ENCODE data around the gene IKZF1.

IKZF1 gene

DNA sequence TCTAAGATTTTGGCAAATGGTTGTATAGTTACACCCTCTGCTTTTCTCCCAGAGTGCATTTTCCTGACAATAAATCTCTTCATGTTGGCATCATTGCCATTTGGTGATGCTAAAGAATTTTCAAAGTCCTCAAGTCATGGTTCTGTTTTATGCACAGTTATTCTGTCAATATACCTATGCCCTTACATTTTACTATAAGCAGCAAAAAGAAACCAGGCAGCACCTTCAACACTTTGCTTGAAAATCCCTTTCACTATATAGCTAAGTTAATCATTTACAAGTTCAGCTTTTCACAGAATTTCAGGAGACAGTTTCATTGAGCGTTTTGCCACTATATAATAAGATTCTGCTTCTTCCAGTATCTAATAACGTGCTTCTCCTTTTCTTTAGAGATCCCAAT is 123.0 kb downstream of the IKZF1 start:
- no peak overlapping the region for H4K8ac ChIP-seq (ENCODE audit: low read depth, low read length)
- no peak overlapping the region for H2BK5ac ChIP-seq (ENCODE audit: low read depth, low read length, poor library complexity)
- H4K12ac ChIP-seq (ENCODE audit: low read depth, low read length) = no peak overlapping the region
- no peak overlapping the region for H2BK12ac ChIP-seq (ENCODE audit: low read length)
- H3K27ac ChIP-seq (ENCODE audit: low read depth, low read length) = no peak overlapping the region
- no peaks in the 10 kb centered on the region for H3K79me2 ChIP-seq (ENCODE audit: control insufficient read depth, insufficient read depth, low read length, poor library complexity)
- no peak overlapping the region for H3K4ac ChIP-seq (ENCODE audit: low read depth, low read length)
- H3K4me1 ChIP-seq (ENCODE audit: control insufficient read depth in 1 of 2, insufficient read depth in 2 of 2, low read length in 2 of 2) = no peaks in the 10 kb centered on the region
- DNase-seq = no peak
- no peak overlapping the region for H4K91ac ChIP-seq (ENCODE audit: low read depth, low read length)
- no peak overlapping the region for H2BK120ac ChIP-seq (ENCODE audit: insufficient read depth, low read length, poor library complexity)
- H3K4me2 ChIP-seq (ENCODE audit: low read length) = no peak overlapping the region
- H3K9ac ChIP-seq (ENCODE audit: low read length) = no peak overlapping the region
- no peak overlapping the region for H3K4me3 ChIP-seq (ENCODE audit: low read depth, low read length)
- H3K79me1 ChIP-seq (ENCODE audit: low read length) = no peaks in the 10 kb centered on the region
- H3K27me3 ChIP-seq (ENCODE audit: insufficient read depth, low read length) = no peaks in the 10 kb centered on the region
- no peak overlapping the region for H3K18ac ChIP-seq (ENCODE audit: low read length)
- no peaks in the 10 kb centered on the region for H3K36me3 ChIP-seq (ENCODE audit: control insufficient read depth in 1 of 2, insufficient read depth in 2 of 2, low read length in 2 of 2)
- H3K9me3 ChIP-seq (ENCODE audit: insufficient read depth, low read depth, low read length) = no peaks in the 10 kb centered on the region
- no peak overlapping the region for H2AK5ac ChIP-seq (ENCODE audit: low read length)
- WGBS (ENCODE audit: extremely low coverage, insufficient coverage, insufficient read length) = no CpG with 5 or more reads among the region's 2 CpGs
- H2AFZ ChIP-seq (ENCODE audit: insufficient read depth, low read length, poor library complexity) = no peak overlapping the region
- H3K23ac ChIP-seq (ENCODE audit: low read length) = no peak overlapping the region
- no peak overlapping the region for H3K14ac ChIP-seq (ENCODE audit: low read length)

DNA sequence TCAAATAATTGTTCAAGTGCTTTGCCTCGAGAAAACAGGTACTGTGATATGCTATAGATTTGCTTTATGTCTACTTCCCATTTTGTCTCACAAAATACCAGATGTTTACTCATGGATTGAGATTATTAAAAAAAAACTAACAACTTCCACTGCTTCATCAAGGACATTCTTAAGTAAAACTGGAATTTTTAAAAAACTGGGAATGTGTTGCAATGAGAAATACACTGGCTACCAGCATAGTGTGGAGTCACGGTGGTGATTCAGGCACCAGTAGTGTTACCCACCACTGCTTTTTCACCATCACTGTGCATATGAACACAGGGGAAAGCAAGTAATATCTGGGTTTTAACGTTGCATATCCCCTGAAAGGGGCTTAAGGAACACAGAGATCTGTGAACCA is 124.4 kb downstream of the IKZF1 start:
- H3K14ac ChIP-seq (ENCODE audit: low read length) = no peak overlapping the region
- DNase-seq = peak in 1 of 2 donors; percentile 83
- no peaks in the 10 kb centered on the region for H3K4me1 ChIP-seq (ENCODE audit: control insufficient read depth in 1 of 2, insufficient read depth in 2 of 2, low read length in 2 of 2)
- no peaks in the 10 kb centered on the region for H3K9me3 ChIP-seq (ENCODE audit: insufficient read depth, low read depth, low read length)
- H3K4me3 ChIP-seq (ENCODE audit: low read depth, low read length) = no peak overlapping the region
- no peak overlapping the region for H3K18ac ChIP-seq (ENCODE audit: low read length)
- H4K12ac ChIP-seq (ENCODE audit: low read depth, low read length) = no peak overlapping the region
- H2AFZ ChIP-seq (ENCODE audit: insufficient read depth, low read length, poor library complexity) = no peak overlapping the region
- no peaks in the 10 kb centered on the region for H3K79me1 ChIP-seq (ENCODE audit: low read length)
- H3K27me3 ChIP-seq (ENCODE audit: insufficient read depth, low read length) = no peaks in the 10 kb centered on the region
- H3K36me3 ChIP-seq (ENCODE audit: control insufficient read depth in 1 of 2, insufficient read depth in 2 of 2, low read length in 2 of 2) = no peaks in the 10 kb centered on the region
- no peak overlapping the region for H2BK120ac ChIP-seq (ENCODE audit: insufficient read depth, low read length, poor library complexity)
- WGBS (ENCODE audit: extremely low coverage, insufficient coverage, insufficient read length) = no CpG with 5 or more reads among the region's 3 CpGs
- no peaks in the 10 kb centered on the region for H3K79me2 ChIP-seq (ENCODE audit: control insufficient read depth, insufficient read depth, low read length, poor library complexity)
- H2BK5ac ChIP-seq (ENCODE audit: low read depth, low read length, poor library complexity) = no peak overlapping the region
- H4K91ac ChIP-seq (ENCODE audit: low read depth, low read length) = no peak overlapping the region
- no peak overlapping the region for H3K9ac ChIP-seq (ENCODE audit: low read length)
- no peak overlapping the region for H3K23ac ChIP-seq (ENCODE audit: low read length)
- no peak overlapping the region for H3K27ac ChIP-seq (ENCODE audit: low read depth, low read length)
- no peak overlapping the region for H4K8ac ChIP-seq (ENCODE audit: low read depth, low read length)
- no peak overlapping the region for H2BK12ac ChIP-seq (ENCODE audit: low read length)
- H3K4ac ChIP-seq (ENCODE audit: low read depth, low read length) = no peak overlapping the region
- no peak overlapping the region for H3K4me2 ChIP-seq (ENCODE audit: low read length)
- H2AK5ac ChIP-seq (ENCODE audit: low read length) = no peak overlapping the region

DNA sequence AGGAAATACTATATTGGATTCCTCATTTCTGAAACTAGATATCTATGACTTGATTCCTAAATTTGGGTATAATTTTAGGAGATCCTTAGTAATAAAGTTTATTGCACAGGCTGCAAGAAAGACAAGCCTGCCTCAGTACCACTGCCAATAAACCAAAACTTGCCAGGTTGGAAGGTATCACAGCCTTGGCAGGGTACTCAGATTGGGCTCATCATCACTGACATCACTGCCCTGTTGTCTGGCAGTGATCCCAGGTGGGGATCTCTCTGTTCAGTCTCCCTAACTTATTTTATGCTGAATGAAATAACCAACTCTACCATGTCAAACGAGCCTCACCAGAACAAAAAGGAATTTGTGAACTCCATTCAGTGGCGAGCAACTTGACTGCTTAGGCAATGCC is 126.8 kb downstream of the IKZF1 start:
- Histone ChIP-seq H3K18ac (ENCODE audit: low read length) (no peak overlapping the region), H4K8ac (ENCODE audit: low read depth, low read length) (no peak overlapping the region), H4K12ac (ENCODE audit: low read depth, low read length) (no peak overlapping the region), H3K23ac (ENCODE audit: low read length) (no peak overlapping the region), H2AFZ (ENCODE audit: insufficient read depth, low read length, poor library complexity) (no peak overlapping the region), H2BK12ac (ENCODE audit: low read length) (no peak overlapping the region), H3K27ac (ENCODE audit: low read depth, low read length) (no peak overlapping the region), H3K9me3 (ENCODE audit: insufficient read depth, low read depth, low read length) (no peaks in the 10 kb centered on the region), H3K79me2 (ENCODE audit: control insufficient read depth, insufficient read depth, low read length, poor library complexity) (no peaks in the 10 kb centered on the region), H3K4me1 (ENCODE audit: control insufficient read depth in 1 of 2, insufficient read depth in 2 of 2, low read length in 2 of 2) (peaks cover 2% of the 10 kb centered on the region in 2 experiments), H2AK5ac (ENCODE audit: low read length) (no peak overlapping the region), H2BK5ac (ENCODE audit: low read depth, low read length, poor library complexity) (no peak overlapping the region), H3K4me3 (ENCODE audit: low read depth, low read length) (no peak overlapping the region), H3K79me1 (ENCODE audit: low read length) (no peaks in the 10 kb centered on the region), H3K4ac (ENCODE audit: low read depth, low read length) (no peak overlapping the region), H4K91ac (ENCODE audit: low read depth, low read length) (no peak overlapping the region), H3K14ac (ENCODE audit: low read length) (no peak overlapping the region), H3K36me3 (ENCODE audit: control insufficient read depth in 1 of 2, insufficient read depth in 2 of 2, low read length in 2 of 2) (no peaks in the 10 kb centered on the region), H3K9ac (ENCODE audit: low read length) (no peak overlapping the region), H2BK120ac (ENCODE audit: insufficient read depth, low read length, poor library complexity) (no peak overlapping the region), H3K4me2 (ENCODE audit: low read length) (no peak overlapping the region), H3K27me3 (ENCODE audit: insufficient read depth, low read length) (no peaks in the 10 kb centered on the region)
- no peak for DNase-seq
- no CpG with 5 or more reads among the region's 2 CpGs for WGBS (ENCODE audit: extremely low coverage, insufficient coverage, insufficient read length)

DNA sequence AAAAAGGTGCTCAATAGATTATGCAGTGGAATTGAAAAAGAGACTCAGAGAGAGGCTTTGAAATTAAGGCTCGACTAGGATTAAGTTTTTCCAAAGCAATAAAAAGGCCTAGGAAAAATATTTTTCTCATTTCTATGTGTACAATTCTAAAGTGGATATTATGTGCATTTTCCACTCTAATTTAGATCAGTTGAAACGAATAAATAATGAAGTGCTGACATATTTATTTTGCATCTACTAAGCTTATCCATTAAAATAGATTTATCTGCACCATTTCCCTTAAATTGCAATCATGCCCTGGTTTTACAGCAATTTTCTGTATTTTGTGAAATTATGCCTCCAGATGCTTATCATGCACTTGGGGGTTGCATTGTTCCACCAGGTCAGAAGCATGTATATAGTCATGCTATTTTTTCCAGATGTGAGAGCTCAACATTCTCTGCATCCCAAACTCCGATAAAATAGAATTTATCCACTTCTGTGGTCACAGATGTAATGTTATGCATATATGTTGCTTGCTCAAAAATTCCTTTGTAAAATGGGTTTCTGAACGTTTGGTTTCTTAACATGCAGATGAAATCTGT is 127.3 kb downstream of the IKZF1 start:
- no peak overlapping the region for H2BK120ac ChIP-seq (ENCODE audit: insufficient read depth, low read length, poor library complexity)
- H4K91ac ChIP-seq (ENCODE audit: low read depth, low read length) = no peak overlapping the region
- no peak overlapping the region for H3K18ac ChIP-seq (ENCODE audit: low read length)
- H3K4me1 ChIP-seq (ENCODE audit: control insufficient read depth in 1 of 2, insufficient read depth in 2 of 2, low read length in 2 of 2) = peaks cover 2% of the 10 kb centered on the region in 2 experiments
- H3K4ac ChIP-seq (ENCODE audit: low read depth, low read length) = no peak overlapping the region
- no peak overlapping the region for H3K4me2 ChIP-seq (ENCODE audit: low read length)
- H4K8ac ChIP-seq (ENCODE audit: low read depth, low read length) = no peak overlapping the region
- WGBS (ENCODE audit: extremely low coverage, insufficient coverage, insufficient read length) = no CpG with 5 or more reads among the region's 4 CpGs
- no peaks in the 10 kb centered on the region for H3K9me3 ChIP-seq (ENCODE audit: insufficient read depth, low read depth, low read length)
- H3K27ac ChIP-seq (ENCODE audit: low read depth, low read length) = no peak overlapping the region
- H3K27me3 ChIP-seq (ENCODE audit: insufficient read depth, low read length) = no peaks in the 10 kb centered on the region
- H4K12ac ChIP-seq (ENCODE audit: low read depth, low read length) = no peak overlapping the region
- no peak overlapping the region for H2BK12ac ChIP-seq (ENCODE audit: low read length)
- no peaks in the 10 kb centered on the region for H3K79me1 ChIP-seq (ENCODE audit: low read length)
- no peak for DNase-seq
- H3K4me3 ChIP-seq (ENCODE audit: low read depth, low read length) = no peak overlapping the region
- no peak overlapping the region for H3K9ac ChIP-seq (ENCODE audit: low read length)
- no peak overlapping the region for H3K23ac ChIP-seq (ENCODE audit: low read length)
- no peak overlapping the region for H2AK5ac ChIP-seq (ENCODE audit: low read length)
- no peak overlapping the region for H3K14ac ChIP-seq (ENCODE audit: low read length)
- H3K36me3 ChIP-seq (ENCODE audit: control insufficient read depth in 1 of 2, insufficient read depth in 2 of 2, low read length in 2 of 2) = no peaks in the 10 kb centered on the region
- no peak overlapping the region for H2AFZ ChIP-seq (ENCODE audit: insufficient read depth, low read length, poor library complexity)
- no peak overlapping the region for H2BK5ac ChIP-seq (ENCODE audit: low read depth, low read length, poor library complexity)
- H3K79me2 ChIP-seq (ENCODE audit: control insufficient read depth, insufficient read depth, low read length, poor library complexity) = no peaks in the 10 kb centered on the region

All from trophoblast cell (in vitro differentiated cells and primary cell).